Activated CD8-positive, alpha-beta T cell treated with anti-CD3 and anti-CD28 coated beads for 36 hours (primary cell): Measurements from ENCODE around the gene PGAP6. TPM values are rescaled to one million over a fixed set of nuclear protein-coding genes. Genes with fewer than 3 reads are reported as not detected.
"Not testable (repeated sequence)": the region's sequence is repeated elsewhere in the genome, so short reads cannot be mapped to it uniquely, and the experiment has no call there.

Source experiments
- ATAC-seq: fragments of 200-7000 bp; cut with Tn5 transposase; one replicate; pipeline ENCODE4 v1.10.0; 2021; ENCODE audit warnings: mild to moderate bottlenecking, moderate library complexity
- CTCF ChIA-PET: fragments of 350-600 bp; sonication (Branson Sonifier 250); formaldehyde crosslinking; loops from one replicate; lab custom pipeline; 2021; ENCODE audit warnings: antibody characterized with exemption; lab: Charles Lee
- POLR2A ChIA-PET: fragments of 350-600 bp; sonication (Branson Sonifier 250); formaldehyde crosslinking; loops from one replicate; lab custom pipeline; 2021; ENCODE audit warnings: antibody characterized with exemption; lab: Charles Lee
- DNase-seq: peaks from one replicate; pipeline ENCODE4 v3.0.0-alpha.2; 2020
- H3K27ac Mint-ChIP-seq: one replicate; pipeline ENCODE4 v1.8.0; 2021; ENCODE audit warnings: mild to moderate bottlenecking, mixed read lengths
- H3K27me3 Mint-ChIP-seq: one replicate; pipeline ENCODE4 v1.8.0; 2021; ENCODE audit warnings: mixed read lengths
- H3K36me3 Mint-ChIP-seq: one replicate; pipeline ENCODE4 v1.8.0; 2021; ENCODE audit warnings: low read depth, mixed read lengths
- H3K4me1 Mint-ChIP-seq: one replicate; pipeline ENCODE4 v1.8.0; 2021; ENCODE audit warnings: low read depth, mixed read lengths
- H3K4me3 Mint-ChIP-seq: one replicate; pipeline ENCODE4 v1.8.0; 2021; ENCODE audit warnings: mild to moderate bottlenecking, moderate library complexity, mixed read lengths
- H3K9me3 Mint-ChIP-seq: one replicate; pipeline ENCODE4 v1.8.0; 2021; ENCODE audit warnings: mixed read lengths
- CTCF ChIP-seq: fragments of 200-600 bp; IDR thresholded peaks from one replicate; pipeline ENCODE4 v1.8.0; 2022; ENCODE audit warnings: antibody characterized with exemption, mild to moderate bottlenecking
- intact Hi-C: fragments of 100-400 bp; cut with micrococcal nuclease; formaldehyde crosslinking; loops from one replicate; pipeline ENCODE4 v1.10.0; 2022
- total RNA-seq, 2 experiments: library from RNA; stranded (reverse); gene quantifications; one replicate each; pipeline ENCODE4 v1.2.3, GENCODE V29; 2021

PGAP6 gene
- total RNA-seq, 2 experiments from 2014 or later: 21.9 to 24.8 TPM

GRCh38 chr16:345772-346171 is 36.0 kb downstream of the PGAP6 start:
- Mint-ChIP-seq H3K27me3 (no peaks in the 10 kb centered on the region), H3K9me3 (no peaks in the 10 kb centered on the region), H3K27ac (no peak overlapping the region), H3K36me3 (peaks cover 42% of the 10 kb centered on the region), H3K4me1 (peaks cover 80% of the 10 kb centered on the region), H3K4me3 (no peak overlapping the region)
- no peak for TF ChIP-seq CTCF
- intact Hi-C loops: no loop called here
- peak; percentile 45 for DNase-seq
- ChIA-PET POLR2A (interaction anchor here (0.6 kb wide), 1 partner anchor 11 kb away, joined by 3 read pairs; no protein-coding TSS in a partner anchor), CTCF (interaction anchor here (1.2 kb wide), 1 partner anchor 17 kb away, joined by 3 read pairs; no protein-coding TSS in a partner anchor)
- peak; percentile 18 for ATAC-seq

GRCh38 chr16:342455-343213 is 39.1 kb downstream of the PGAP6 start:
- POLR2A ChIA-PET: interaction anchor here (1.5 to 1.9 kb wide), 2 partner anchors 9 to 108 kb away, joined by 3 to 9 read pairs; no protein-coding TSS in a partner anchor
- H3K27ac Mint-ChIP-seq: no peak overlapping the region
- no peaks in the 10 kb centered on the region for H3K9me3 Mint-ChIP-seq
- no peak for DNase-seq
- no peak overlapping the region for H3K4me3 Mint-ChIP-seq
- no peak for ATAC-seq
- H3K4me1 Mint-ChIP-seq: peaks cover 78% of the 10 kb centered on the region
- peaks cover 33% of the 10 kb centered on the region for H3K36me3 Mint-ChIP-seq
- no peaks in the 10 kb centered on the region for H3K27me3 Mint-ChIP-seq
- CTCF ChIA-PET: interaction anchor here (1.2 to 1.4 kb wide), 3 partner anchors 9 to 246 kb away, joined by 4 to 5 read pairs (median 5); no protein-coding TSS in a partner anchor
- intact Hi-C loops: no loop called here
- TF ChIP-seq CTCF: no peak

- H3K27ac Mint-ChIP-seq, DNase-seq, H3K27me3 Mint-ChIP-seq, ATAC-seq, H3K9me3 Mint-ChIP-seq, H3K4me3 Mint-ChIP-seq, intact Hi-C loops: not testable (repeated sequence)
- Mint-ChIP-seq H3K4me1 (peaks cover 75% of the 10 kb centered on the region), H3K36me3 (peaks cover 29% of the 10 kb centered on the region)
- ChIA-PET POLR2A (interaction anchor here (1.9 kb wide), 1 partner anchor 10 kb away, joined by 9 read pairs; no protein-coding TSS in a partner anchor), CTCF (interaction anchor here (1.2 to 1.4 kb wide), 2 partner anchors 10 to 107 kb away, joined by 4 to 5 read pairs; no protein-coding TSS in a partner anchor)
Measured at GRCh38 chr16:341974-342336, 39.8 kb downstream of the PGAP6 start.

GRCh38 chr16:341095-341973 is 40.4 kb downstream of the PGAP6 start:
- POLR2A ChIA-PET: interaction anchor here (0.6 to 1.0 kb wide), 2 partner anchors 8 to 90 kb away, joined by 3 read pairs; no protein-coding TSS in a partner anchor
- H3K4me3 Mint-ChIP-seq, H3K9me3 Mint-ChIP-seq, intact Hi-C loops, H3K27me3 Mint-ChIP-seq, DNase-seq, H3K27ac Mint-ChIP-seq, ATAC-seq: not testable (repeated sequence)
- peaks cover 71% of the 10 kb centered on the region for H3K4me1 Mint-ChIP-seq
- H3K36me3 Mint-ChIP-seq: peaks cover 27% of the 10 kb centered on the region
- CTCF ChIA-PET: interaction anchor here (0.9 to 1.4 kb wide), 3 partner anchors 10 to 234 kb away, joined by 3 to 5 read pairs (median 4); no protein-coding TSS in a partner anchor

- Mint-ChIP-seq H3K36me3 (peaks cover 24% of the 10 kb centered on the region), H3K4me3 (no peak overlapping the region), H3K27me3 (no peaks in the 10 kb centered on the region), H3K4me1 (peaks cover 69% of the 10 kb centered on the region), H3K27ac (no peak overlapping the region), H3K9me3 (no peaks in the 10 kb centered on the region)
- DNase-seq: no peak
- POLR2A ChIA-PET: interaction anchor here (1.0 kb wide), 1 partner anchor 8 kb away, joined by 3 read pairs; no protein-coding TSS in a partner anchor
- TF ChIP-seq CTCF: no peak
- intact Hi-C loops: no loop called here
- CTCF ChIA-PET: interaction anchor here (0.9 kb wide), 1 partner anchor 233 kb away, joined by 3 read pairs; no protein-coding TSS in a partner anchor
- no peak for ATAC-seq
Measured at GRCh38 chr16:340370-341091, 41.2 kb downstream of the PGAP6 start.
